Fibroblast of pulmonary artery (primary cell): ENCODE measurements around the gene MEGF9.

Source experiments
- DNase-seq: peaks from one replicate; pipeline ENCODE4 v3.0.0-alpha.2; 2010; ENCODE audit warnings: low read depth
- H3K4me3 ChIP-seq: replicated peaks from 2 replicates; pipeline ENCODE4 v1.5.1; 2011; ENCODE audit warnings: low read depth, mild to moderate bottlenecking, control low read depth, low read length, moderate library complexity
- CTCF ChIP-seq: IDR thresholded peaks from 2 replicates; pipeline ENCODE4 v1.5.1; 2011; ENCODE audit warnings: mild to moderate bottlenecking, control low read depth, low read length, inconsistent platforms; ENCODE audit errors: missing control alignments

The MEGF9 gene

DNA sequence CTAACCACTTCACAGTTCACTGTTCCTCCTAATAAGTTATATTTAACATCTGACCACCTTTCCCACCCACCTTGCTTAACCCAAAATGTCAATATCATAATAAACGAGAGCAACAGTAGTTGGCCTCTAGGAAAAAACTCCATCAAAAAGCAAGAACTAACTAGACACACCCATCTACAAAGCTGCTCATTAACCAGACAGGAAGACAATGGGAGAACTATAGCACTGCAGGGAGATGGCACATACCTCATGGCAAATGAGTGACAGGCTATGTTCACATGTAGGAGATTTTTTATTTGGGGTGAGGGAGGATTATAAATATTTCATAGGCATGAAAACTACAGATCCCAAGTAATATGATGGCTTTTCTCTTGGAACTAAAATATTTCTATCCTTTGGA lies 110.7 kb downstream of the MEGF9 start:
- DNase-seq, result no peak
- H3K4me3 ChIP-seq, result no peak overlapping the region
- no peak for TF ChIP-seq CTCF

GRCh38 chr9:120603010-120603409 lies 111.3 kb downstream of the MEGF9 start:
- H3K4me3 ChIP-seq, result no peak overlapping the region
- no peak for DNase-seq
- TF ChIP-seq CTCF, result no peak

DNA sequence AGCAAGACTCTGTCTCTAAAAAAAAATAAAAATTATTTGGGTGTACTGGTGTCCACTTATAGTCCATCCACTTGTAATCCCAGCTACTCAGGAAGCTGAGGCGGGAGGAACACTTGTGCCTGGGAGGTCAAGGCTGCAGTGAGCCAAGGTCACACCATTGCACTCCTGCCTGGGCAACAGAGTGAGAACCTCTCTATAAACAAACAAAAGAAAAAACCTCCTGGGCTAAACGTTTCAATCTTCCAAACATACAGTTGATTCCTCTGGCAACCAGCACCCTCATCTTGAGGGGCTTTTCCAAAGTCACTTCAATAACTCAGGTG lies 120.4 kb downstream of the MEGF9 start:
- no peak overlapping the region for H3K4me3 ChIP-seq
- TF ChIP-seq CTCF, result no peak
- DNase-seq, result no peak

GRCh38 chr9:120593250-120593954 lies 120.9 kb downstream of the MEGF9 start:
- no peak overlapping the region for H3K4me3 ChIP-seq
- no peak for TF ChIP-seq CTCF
- no peak for DNase-seq

DNA sequence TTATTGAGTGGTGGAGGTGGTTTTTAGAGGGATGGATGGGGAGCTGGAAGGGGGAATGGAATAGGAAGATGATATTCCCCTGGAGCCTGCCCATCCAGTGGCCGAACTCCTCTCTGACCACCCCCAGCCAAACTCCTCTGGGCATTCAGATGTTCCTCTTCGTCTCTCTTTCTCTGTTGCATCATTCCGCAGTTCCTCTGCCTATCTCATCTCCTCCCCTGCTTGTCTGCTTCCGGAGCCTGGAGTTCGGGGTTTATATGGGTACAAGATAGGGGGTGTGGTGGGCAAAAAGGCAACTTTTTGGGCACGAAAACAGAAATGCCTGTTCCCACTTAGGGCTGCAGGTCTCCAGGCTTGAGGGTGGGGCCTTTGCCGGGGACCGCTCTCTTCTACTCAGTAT lies 122.1 kb downstream of the MEGF9 start:
- no peak for DNase-seq
- H3K4me3 ChIP-seq, result no peak overlapping the region
- TF ChIP-seq CTCF, result no peak

- H3K4me3 ChIP-seq, result no peak overlapping the region
- TF ChIP-seq CTCF, result no peak
- DNase-seq, result no peak
Observed at GRCh38 chr9:120587328-120587727, 126.9 kb downstream of the MEGF9 start.

DNA sequence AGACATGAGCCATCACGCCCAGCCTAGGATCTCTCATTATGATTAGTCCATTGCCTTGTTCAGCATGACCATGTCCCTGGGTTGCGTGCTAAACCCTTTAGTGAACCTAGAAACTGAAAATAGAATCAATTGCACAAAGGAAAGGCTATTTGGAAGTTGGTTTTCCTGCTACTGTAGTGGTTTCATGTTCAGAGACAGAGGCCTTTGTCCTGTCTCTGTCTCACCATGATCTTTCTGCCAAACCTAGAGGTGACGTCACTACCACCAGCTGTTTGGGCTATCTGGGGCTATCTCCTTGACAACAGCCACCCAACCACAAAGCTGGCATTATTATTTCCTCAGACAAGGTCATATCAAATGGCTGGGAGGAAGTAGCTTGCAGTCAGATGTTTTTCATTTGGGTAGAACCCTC lies 130.3 kb downstream of the MEGF9 start:
- TF ChIP-seq CTCF, result no peak
- H3K4me3 ChIP-seq, result no peak overlapping the region
- DNase-seq, result peak; percentile 91
